ENCODE results near the gene GIMAP6. TPM values are rescaled to one million over a fixed set of nuclear protein-coding genes. Genes with fewer than 3 reads are reported as not detected.

The GIMAP6 gene
- total RNA-seq, 1 donor from 2014 or later: 0.35 TPM

Other genes starting within 250 kb of the GIMAP6 start
- 0.22 TPM in 1 of 2 replicates, not detected in the other for gene GIMAP8, start 181.8 kb downstream of the GIMAP6 start, total RNA-seq
- 0.39 TPM in 1 of 2 replicates, not detected in the other for gene GIMAP7, start 117.5 kb downstream of the GIMAP6 start, total RNA-seq
- 0.29 and 0.40 TPM in 2 replicates for gene GIMAP4, start 65.0 kb downstream of the GIMAP6 start, total RNA-seq
- gene GIMAP2, start 53.3 kb upstream of the GIMAP6 start, total RNA-seq: 19.5 and 21.7 TPM in 2 replicates
- gene GIMAP1, start 84.2 kb upstream of the GIMAP6 start, total RNA-seq: 0.29 and 0.89 TPM in 2 replicates
- gene GIMAP5, start 105.0 kb upstream of the GIMAP6 start, total RNA-seq: 0.16 and 0.54 TPM in 2 replicates
- 0.47 TPM in 1 of 2 replicates, not detected in the other for gene TMEM176B, start 168.0 kb upstream of the GIMAP6 start, total RNA-seq
- not detected in 2 replicates for gene TMEM176A, start 168.4 kb upstream of the GIMAP6 start, total RNA-seq
- gene AOC1, start 220.1 kb upstream of the GIMAP6 start, total RNA-seq: not detected in 2 replicates